Thyroid gland (tissue), 4 donors: ENCODE data around the gene YTHDF1. TPM values are rescaled to one million over a fixed set of nuclear protein-coding genes. Genes with fewer than 3 reads are reported as not detected.
"Not testable (repeated sequence)": the region's sequence is repeated elsewhere in the genome, so short reads cannot be mapped to it uniquely, and the experiment has no call there.

Source experiments
- DNase-seq, 2 donors: peaks; one replicate each; pipeline ENCODE4 v3.0.0-alpha.2; 2019
- H3K27ac ChIP-seq, 3 donors: fragments of 200-600 bp; sonication (generic); 1 replicate in 2 of 3; 2 replicates in 1 of 3; pipeline ENCODE4 v1.5.1; 2016 to 2019; ENCODE audit warnings: mild to moderate bottlenecking in 1 of 3, moderate library complexity in 1 of 3
- H3K27me3 ChIP-seq: fragments of 200-600 bp; sonication (generic); one replicate; pipeline ENCODE4 v1.5.1; 2019
- H3K36me3 ChIP-seq, 2 donors: fragments of 200-600 bp; sonication (generic); one replicate each; pipeline ENCODE4 v1.5.1; 2016 to 2019
- H3K4me1 ChIP-seq, 2 donors: fragments of 200-600 bp; sonication (generic); one replicate each; pipeline ENCODE4 v1.5.1; 2017 to 2019
- H3K4me3 ChIP-seq, 3 donors: fragments of 200-600 bp; sonication (generic); replicated peaks in 1 of 3; 1 replicate in 2 of 3; 2 replicates in 1 of 3; pipeline ENCODE4 v1.5.1; 2016; ENCODE audit warnings: mild to moderate bottlenecking in 1 of 3
- H3K9me3 ChIP-seq: fragments of 200-600 bp; sonication (generic); one replicate; pipeline ENCODE4 v1.5.1; 2017
- CTCF ChIP-seq, 6 experiments: fragments of 200-600 bp in 3 of 6; fragments of 450-650 bp in 3 of 6; sonication (generic) in 3 of 6; IDR thresholded peaks; one replicate each; pipeline ENCODE4 v1.5.1; 2016 to 2019; ENCODE audit warnings: antibody characterized with exemption in 6 of 6, mild to moderate bottlenecking in 2 of 6, inconsistent platforms in 1 of 6, moderate library complexity in 1 of 6
- POLR2A ChIP-seq, 2 donors: fragments of 450-650 bp; IDR thresholded peaks; one replicate each; pipeline ENCODE4 v1.6.1; 2017; ENCODE audit warnings: antibody characterized with exemption in 2 of 2, mild to moderate bottlenecking in 2 of 2, moderate library complexity in 1 of 2
- WGBS, 2 donors: methylation state at CpG; one replicate each; pipeline ENCODE4 v1.1.5; 2017; 5-methylcytosine and 5-hydroxymethylcytosine counted together
- intact Hi-C: fragments of 100-400 bp; cut with DNase I; formaldehyde crosslinking; loops from one replicate; pipeline ENCODE4 v1.15.1; 2023
- total RNA-seq, 4 donors: library from RNA; depleted of rRNA; stranded (reverse); fragments of >200 nt; gene quantifications; one replicate each; pipeline ENCODE4 v1.2.3, GENCODE V29; 2016

YTHDF1 gene
- total RNA-seq, 4 donors from 2014 or later, result 41.3 to 54.2 (median 43.4) TPM

DNA sequence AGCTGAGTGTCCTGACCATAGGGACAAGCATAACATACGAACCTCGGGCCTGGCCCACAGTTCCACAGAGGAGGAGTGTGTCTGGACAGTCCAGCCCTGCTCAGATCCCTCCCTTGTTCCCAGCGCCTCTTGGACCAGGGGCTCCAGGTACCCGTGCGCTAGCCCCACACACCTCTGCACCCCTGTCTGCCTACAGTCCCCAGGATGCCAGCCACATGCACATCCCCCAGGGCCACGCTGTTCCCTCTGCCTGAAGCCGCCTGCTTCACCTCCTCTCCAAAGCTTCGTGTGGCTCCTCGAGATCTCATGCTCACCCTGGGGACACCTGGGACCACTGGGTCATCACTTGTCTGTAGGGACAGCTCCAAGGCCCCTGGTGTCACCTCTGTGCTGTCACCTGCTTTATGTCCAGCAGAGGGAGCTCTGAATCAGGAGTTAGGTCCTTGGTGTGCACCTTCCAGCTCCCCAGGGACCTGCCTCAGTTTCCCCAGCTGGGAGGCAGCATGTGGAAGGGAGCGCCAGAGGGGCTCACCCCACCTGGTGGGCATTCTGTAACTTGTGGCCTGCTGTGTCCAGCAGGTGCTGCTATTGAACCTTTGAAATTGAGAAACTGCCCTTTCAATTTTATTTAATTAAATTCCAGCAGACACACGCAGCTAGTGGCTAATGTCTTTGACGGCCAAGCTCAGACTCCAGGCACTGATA lies 7.3 kb upstream of the YTHDF1 start:
- Histone ChIP-seq H3K4me1 (peaks cover 22 to 48% of the 10 kb centered on the region in 2 donors), H3K36me3 (no peaks in the 10 kb centered on the region), H3K27me3 (no peaks in the 10 kb centered on the region), H3K9me3 (no peaks in the 10 kb centered on the region), H3K27ac (peak overlapping the region in 1 of 3 donors; percentile 51), H3K4me3 (no peak overlapping the region)
- TF ChIP-seq CTCF (IDR thresholded peaks at IDR 0.05) (peak; percentile 56 to 74 (median 69)), POLR2A (IDR thresholded peaks at IDR 0.05) (no peak)
- DNase-seq, result peak; percentile 39 to 47
- 55 to 82% methylated on average over 9 to 12 of the region's 12 CpGs for WGBS, 2 donors
- intact Hi-C loops, result no loop called here

- no peaks in the 10 kb centered on the region for H3K36me3 ChIP-seq
- intact Hi-C loops, result no loop called here
- no peak for TF ChIP-seq CTCF (IDR thresholded peaks at IDR 0.05)
- no peak for TF ChIP-seq POLR2A (IDR thresholded peaks at IDR 0.05)
- peaks cover 22 to 48% of the 10 kb centered on the region in 2 donors for H3K4me1 ChIP-seq
- no peaks in the 10 kb centered on the region for H3K9me3 ChIP-seq
- H3K27me3 ChIP-seq, result no peaks in the 10 kb centered on the region
- no peak overlapping the region for H3K4me3 ChIP-seq
- 78% methylated on average over 6 to 7 of the region's 7 CpGs for WGBS, 2 donors
- H3K27ac ChIP-seq, result no peak overlapping the region
- DNase-seq, result no peak
Observed at GRCh38 chr20:63222541-63222940, 6.6 kb upstream of the YTHDF1 start.

- H3K4me3 ChIP-seq, H3K27ac ChIP-seq, H3K36me3 ChIP-seq, H3K27me3 ChIP-seq, intact Hi-C loops, H3K9me3 ChIP-seq: not testable (repeated sequence)
- 31 to 43% methylated on average over 9 to 11 of the region's 12 CpGs for WGBS, 2 donors
- H3K4me1 ChIP-seq, result peaks cover 22 to 51% of the 10 kb centered on the region in 2 donors
- peak; percentile 82 for DNase-seq
Observed at GRCh38 chr20:63221400-63222053, 5.6 kb upstream of the YTHDF1 start.

DNA sequence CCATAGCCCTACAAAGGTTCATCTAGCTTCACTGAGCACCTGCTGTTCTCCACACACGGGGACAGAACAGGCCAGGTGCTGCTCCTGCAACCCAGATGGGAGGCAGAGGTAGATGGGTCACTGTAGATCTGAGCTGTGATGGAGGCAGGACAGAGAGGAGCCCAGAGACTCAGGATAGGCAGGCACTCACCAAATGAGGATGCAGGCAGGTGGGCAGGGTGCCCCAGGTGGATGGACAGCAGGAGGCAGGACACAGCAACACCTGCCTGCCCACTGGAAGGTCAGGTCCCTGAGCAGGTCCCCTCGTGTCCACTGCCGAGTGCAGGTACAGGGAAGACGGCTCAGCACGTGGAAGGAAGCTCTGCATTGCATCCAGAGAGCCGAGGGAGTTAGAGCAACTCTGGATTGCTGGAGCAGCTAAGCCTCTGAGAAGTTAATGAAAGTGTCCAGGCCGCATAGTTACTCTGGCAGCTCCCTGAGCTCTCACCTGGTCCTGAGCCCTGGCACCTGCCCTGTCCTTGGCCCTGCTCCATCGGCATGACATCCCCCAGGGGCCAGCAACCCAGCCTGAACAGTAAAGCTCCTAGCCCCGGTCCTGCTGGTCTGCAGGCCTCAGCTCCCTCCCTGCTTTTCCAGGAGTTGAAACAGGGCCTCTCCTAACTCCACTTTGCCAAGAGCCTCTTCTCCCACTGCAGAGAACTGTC lies 4.9 kb upstream of the YTHDF1 start:
- TF ChIP-seq CTCF (IDR thresholded peaks at IDR 0.05), result no peak
- H3K4me3 ChIP-seq, result no peak overlapping the region
- DNase-seq, result peak in 1 of 2 donors; percentile 36
- no peaks in the 10 kb centered on the region for H3K9me3 ChIP-seq
- H3K27ac ChIP-seq, result no peak overlapping the region
- intact Hi-C loops, result no loop called here
- 24 to 26% methylated on average over 2 to 9 of the region's 9 CpGs for WGBS, 2 donors
- H3K27me3 ChIP-seq, result no peaks in the 10 kb centered on the region
- H3K4me1 ChIP-seq, result peaks cover 22 to 49% of the 10 kb centered on the region in 2 donors
- no peaks in the 10 kb centered on the region for H3K36me3 ChIP-seq

- H3K4me3 ChIP-seq, result no peak overlapping the region
- H3K27me3 ChIP-seq, result no peaks in the 10 kb centered on the region
- H3K27ac ChIP-seq, result no peak overlapping the region
- H3K36me3 ChIP-seq, result no peaks in the 10 kb centered on the region
- H3K9me3 ChIP-seq, result no peaks in the 10 kb centered on the region
- no peak for TF ChIP-seq POLR2A (IDR thresholded peaks at IDR 0.05)
- TF ChIP-seq CTCF (IDR thresholded peaks at IDR 0.05), result no peak
- intact Hi-C loops, result no loop called here
- 80% methylated on average over 25 of the region's 25 CpGs for WGBS, 2 donors
- H3K4me1 ChIP-seq, result peaks cover 19 to 43% of the 10 kb centered on the region in 2 donors
- no peak for DNase-seq
Observed at GRCh38 chr20:63219866-63220521, 4.1 kb upstream of the YTHDF1 start.
